C4-2B (cell line): ENCODE measurements around the gene IL21.

Experiments
- H3K27ac ChIP-seq: fragments of 450-650 bp; 2 replicates; pipeline ENCODE4 v1.5.1; 2017
- ZFX ChIP-seq: fragments of 450-650 bp; IDR thresholded peaks from 2 replicates; pipeline ENCODE4 v1.6.1; 2017
- TF ChIP-seq, protein P1 (sequence below): fragments of 450-650 bp; conservative IDR thresholded peaks from 2 replicates; pipeline ENCODE4 v1.5.1; 2017; ENCODE audit warnings: mild to moderate bottlenecking

IL21 gene

DNA sequence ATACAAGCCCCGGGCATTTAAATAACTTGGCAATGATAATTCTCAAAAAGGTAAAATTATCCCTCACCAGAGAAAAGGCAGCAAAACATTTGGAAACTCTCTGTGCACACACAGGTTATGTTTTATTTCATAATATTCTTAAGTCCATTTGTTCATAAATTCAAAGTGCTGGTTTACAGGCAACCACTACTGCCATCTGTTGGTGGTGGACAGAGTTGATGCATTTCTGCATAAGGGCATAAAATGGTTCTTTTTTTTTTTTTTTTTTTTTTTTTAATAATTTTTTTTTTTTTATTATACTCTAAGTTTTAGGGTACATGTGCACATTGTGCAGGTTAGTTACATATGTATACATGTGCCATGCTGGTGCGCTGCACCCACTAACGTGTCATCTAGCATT lies 31.5 kb upstream of the IL21 start:
- no peak for TF ChIP-seq ZFX
- TF ChIP-seq, protein P1, sequence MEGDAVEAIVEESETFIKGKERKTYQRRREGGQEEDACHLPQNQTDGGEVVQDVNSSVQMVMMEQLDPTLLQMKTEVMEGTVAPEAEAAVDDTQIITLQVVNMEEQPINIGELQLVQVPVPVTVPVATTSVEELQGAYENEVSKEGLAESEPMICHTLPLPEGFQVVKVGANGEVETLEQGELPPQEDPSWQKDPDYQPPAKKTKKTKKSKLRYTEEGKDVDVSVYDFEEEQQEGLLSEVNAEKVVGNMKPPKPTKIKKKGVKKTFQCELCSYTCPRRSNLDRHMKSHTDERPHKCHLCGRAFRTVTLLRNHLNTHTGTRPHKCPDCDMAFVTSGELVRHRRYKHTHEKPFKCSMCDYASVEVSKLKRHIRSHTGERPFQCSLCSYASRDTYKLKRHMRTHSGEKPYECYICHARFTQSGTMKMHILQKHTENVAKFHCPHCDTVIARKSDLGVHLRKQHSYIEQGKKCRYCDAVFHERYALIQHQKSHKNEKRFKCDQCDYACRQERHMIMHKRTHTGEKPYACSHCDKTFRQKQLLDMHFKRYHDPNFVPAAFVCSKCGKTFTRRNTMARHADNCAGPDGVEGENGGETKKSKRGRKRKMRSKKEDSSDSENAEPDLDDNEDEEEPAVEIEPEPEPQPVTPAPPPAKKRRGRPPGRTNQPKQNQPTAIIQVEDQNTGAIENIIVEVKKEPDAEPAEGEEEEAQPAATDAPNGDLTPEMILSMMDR, result peak; percentile 67
- no peak overlapping the region for H3K27ac ChIP-seq

DNA sequence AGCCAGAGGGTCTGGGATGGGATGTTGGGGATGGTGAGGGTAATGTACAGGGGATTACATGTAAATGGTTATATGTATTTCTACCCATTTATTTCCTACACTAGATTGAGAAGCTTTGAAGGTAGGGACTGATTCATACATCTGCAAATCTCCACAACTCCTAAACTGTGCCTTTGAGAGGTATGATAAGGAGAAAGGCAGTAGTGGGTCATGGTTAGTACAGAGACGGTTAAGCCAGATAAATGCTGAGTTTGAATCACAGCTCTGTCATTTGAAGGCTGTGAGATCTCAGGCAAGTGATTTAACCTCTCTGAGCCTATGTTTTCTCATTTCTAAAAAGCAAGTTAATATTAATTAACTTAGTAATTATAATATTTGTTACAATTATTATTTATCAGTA lies 29.3 kb upstream of the IL21 start:
- TF ChIP-seq ZFX, result no peak
- TF ChIP-seq, protein P1, result no peak
- no peak overlapping the region for H3K27ac ChIP-seq

DNA sequence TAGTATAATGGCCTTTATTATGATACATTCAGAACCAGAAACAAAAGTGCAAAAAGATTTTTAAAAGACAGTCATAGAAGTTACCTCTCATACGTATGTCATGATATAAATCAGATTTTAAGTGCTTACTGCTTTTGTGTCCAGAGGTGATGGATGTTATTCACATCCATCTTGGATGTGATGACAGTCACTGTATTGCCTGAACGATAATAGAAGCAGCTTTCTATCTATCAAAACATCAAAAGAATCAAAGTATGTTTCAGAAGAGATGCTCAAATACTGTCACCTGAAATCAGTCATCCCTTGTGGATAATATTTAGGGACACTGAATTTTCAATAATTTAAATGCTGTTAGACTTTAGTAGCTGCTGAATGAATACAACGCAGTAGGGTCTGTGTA lies 26.8 kb upstream of the IL21 start:
- TF ChIP-seq, protein P1, result no peak
- TF ChIP-seq ZFX, result no peak
- no peak overlapping the region for H3K27ac ChIP-seq

DNA sequence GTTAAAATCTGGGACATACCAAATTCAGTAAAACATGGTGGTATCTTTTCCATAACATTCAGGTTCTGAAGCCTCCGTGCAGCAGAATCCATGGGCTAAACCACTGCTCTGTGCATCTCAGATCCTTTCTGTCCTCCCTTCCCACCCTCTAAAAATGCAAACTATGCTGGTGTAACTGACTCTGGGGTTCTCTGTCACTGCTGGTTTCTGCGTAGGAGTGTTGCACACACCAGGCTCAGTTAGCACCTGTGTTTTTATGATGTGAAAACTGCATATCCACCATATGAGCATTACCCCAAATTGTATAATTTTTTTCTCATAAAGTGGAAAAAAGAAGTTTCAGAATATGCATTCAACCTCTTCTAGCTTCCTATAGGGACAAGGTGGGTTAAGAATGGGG lies 22.4 kb upstream of the IL21 start:
- H3K27ac ChIP-seq, result no peak overlapping the region
- TF ChIP-seq, protein P1, result no peak
- TF ChIP-seq ZFX, result no peak

DNA sequence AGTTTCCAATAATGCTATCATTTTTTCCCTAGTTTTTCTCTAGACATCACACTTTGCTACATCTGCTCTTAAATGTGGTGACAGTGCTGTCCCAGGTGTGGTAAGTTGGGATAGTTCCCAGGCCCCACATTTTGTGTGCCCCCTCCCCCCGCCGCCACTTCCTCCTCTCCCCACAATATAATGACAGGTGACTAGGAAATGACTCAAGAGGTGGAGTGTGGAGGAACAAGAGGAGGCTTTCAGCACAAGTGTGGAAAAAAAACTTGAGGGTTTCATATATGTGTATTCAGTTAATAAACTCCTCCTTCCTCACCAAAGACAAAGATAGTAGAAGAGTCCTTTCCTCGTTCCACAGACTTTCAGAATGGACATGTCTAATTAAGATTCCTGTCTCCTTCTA lies 18.3 kb upstream of the IL21 start:
- no peak for TF ChIP-seq ZFX
- TF ChIP-seq, protein P1, result no peak
- no peak overlapping the region for H3K27ac ChIP-seq

DNA sequence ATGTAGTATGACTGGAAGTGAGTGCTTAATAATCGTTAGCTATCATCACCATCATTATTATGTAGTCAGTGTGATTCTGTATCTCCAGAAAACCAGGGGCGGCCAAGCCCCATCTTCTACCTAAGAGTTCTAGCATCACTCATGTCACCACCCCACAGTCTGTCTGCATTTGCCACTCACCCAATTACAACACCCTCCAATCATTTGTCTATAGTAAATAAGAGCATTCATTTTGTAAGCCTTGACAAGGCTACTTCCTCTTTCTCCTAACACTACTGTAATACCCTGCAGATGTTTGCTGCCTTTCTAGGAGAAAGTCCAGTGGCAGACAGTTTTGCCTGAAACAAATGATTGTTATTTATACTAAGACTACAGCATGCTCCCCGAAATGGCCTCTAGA lies 15.8 kb upstream of the IL21 start:
- no peak for TF ChIP-seq ZFX
- TF ChIP-seq, protein P1, result no peak
- no peak overlapping the region for H3K27ac ChIP-seq

DNA sequence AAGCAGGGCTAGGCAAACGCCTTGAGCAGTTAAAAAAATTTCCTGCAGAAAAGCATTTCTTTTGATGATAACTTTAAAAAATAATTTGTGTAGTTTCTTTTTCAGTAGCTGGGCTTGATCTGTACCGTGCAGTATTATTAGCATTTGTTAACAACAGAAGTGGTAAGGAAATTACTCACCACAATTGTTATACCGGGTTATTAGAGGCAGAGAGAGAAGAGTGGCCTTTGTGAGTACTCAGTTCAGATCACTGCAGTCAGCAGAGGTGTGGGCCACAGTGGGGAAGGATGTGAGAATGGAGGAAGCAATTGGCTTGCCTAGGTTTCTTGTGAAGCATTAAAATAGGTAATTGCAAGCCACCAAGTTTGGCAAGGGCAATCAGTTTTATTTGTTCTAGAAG lies 14.3 kb upstream of the IL21 start:
- TF ChIP-seq, protein P1, result no peak
- no peak for TF ChIP-seq ZFX
- no peak overlapping the region for H3K27ac ChIP-seq
